ENCODE measurements around the gene TCF4.

TCF4 gene

GRCh38 chr18:55243255-55243654 lies 344.7 kb downstream of the TCF4 start:
- Histone ChIP-seq H3K27me3 (ENCODE audit: insufficient read depth, low read length, poor library complexity, severe bottlenecking) (no peaks in the 10 kb centered on the region), H3K4me2 (ENCODE audit: low read depth, low read length, poor library complexity, severe bottlenecking) (no peak overlapping the region), H3K9ac (ENCODE audit: low read depth, low read length, poor library complexity, severe bottlenecking) (no peak overlapping the region), H3K4me3 (ENCODE audit: low read length, poor library complexity, severe bottlenecking) (no peak overlapping the region), H4K20me1 (ENCODE audit: insufficient read depth, low read length, poor library complexity, severe bottlenecking) (no peaks in the 10 kb centered on the region), H3K9me2 (replicated peaks; ENCODE audit: low read depth, low read length) (no peaks in the 10 kb centered on the region), H3K9me3 (ENCODE audit: insufficient read depth, low read depth, low read length) (no peaks in the 10 kb centered on the region), H3K79me2 (ENCODE audit: insufficient read depth, low read length) (no peaks in the 10 kb centered on the region), H2AFZ (ENCODE audit: low read length) (no peak overlapping the region), H3K4me1 (ENCODE audit: insufficient read depth, low read length, poor library complexity, severe bottlenecking) (peaks cover 16% of the 10 kb centered on the region), H3K36me3 (ENCODE audit: insufficient read depth, low read length) (no peaks in the 10 kb centered on the region), H3F3A (ENCODE audit: low read depth) (no peaks in the 10 kb centered on the region)
- no peak for TF ChIP-seq CTCF (conservative IDR thresholded peaks at IDR 0.05; ENCODE audit: low read length)
- TF ChIP-seq EZH2phosphoT487 (IDR thresholded peaks at IDR 0.05; ENCODE audit: borderline replicate concordance) = no peak

GRCh38 chr18:55240978-55241377 lies 347.0 kb downstream of the TCF4 start:
- no peaks in the 10 kb centered on the region for H3K9me3 ChIP-seq (ENCODE audit: insufficient read depth, low read depth, low read length)
- H3K4me3 ChIP-seq (ENCODE audit: low read length, poor library complexity, severe bottlenecking) = no peak overlapping the region
- H3K79me2 ChIP-seq (ENCODE audit: insufficient read depth, low read length) = no peaks in the 10 kb centered on the region
- H4K20me1 ChIP-seq (ENCODE audit: insufficient read depth, low read length, poor library complexity, severe bottlenecking) = no peaks in the 10 kb centered on the region
- H3K4me1 ChIP-seq (ENCODE audit: insufficient read depth, low read length, poor library complexity, severe bottlenecking) = peaks cover 7% of the 10 kb centered on the region
- peaks cover 6% of the 10 kb centered on the region; the same call in 1 of the 2 replicates for H3F3A ChIP-seq (ENCODE audit: low read depth)
- no peak overlapping the region for H3K4me2 ChIP-seq (ENCODE audit: low read depth, low read length, poor library complexity, severe bottlenecking)
- no peak overlapping the region for H2AFZ ChIP-seq (ENCODE audit: low read length)
- TF ChIP-seq EZH2phosphoT487 (IDR thresholded peaks at IDR 0.05; ENCODE audit: borderline replicate concordance) (no peak), CTCF (conservative IDR thresholded peaks at IDR 0.05; ENCODE audit: low read length) (no peak)
- H3K27me3 ChIP-seq (ENCODE audit: insufficient read depth, low read length, poor library complexity, severe bottlenecking) = no peaks in the 10 kb centered on the region
- H3K9me2 ChIP-seq (replicated peaks; ENCODE audit: low read depth, low read length) = no peaks in the 10 kb centered on the region
- no peak overlapping the region for H3K9ac ChIP-seq (ENCODE audit: low read depth, low read length, poor library complexity, severe bottlenecking)
- no peaks in the 10 kb centered on the region for H3K36me3 ChIP-seq (ENCODE audit: insufficient read depth, low read length)

GRCh38 chr18:55239740-55240139 lies 348.3 kb downstream of the TCF4 start:
- H3F3A ChIP-seq (ENCODE audit: low read depth) = peaks cover 7% of the 10 kb centered on the region; the same call in 1 of the 2 replicates

More at GRCh38 chr18:55239740-55240139, 348.3 kb downstream of the TCF4 start:
- TF ChIP-seq EZH2phosphoT487 (IDR thresholded peaks at IDR 0.05; ENCODE audit: borderline replicate concordance) = no peak
- TF ChIP-seq CTCF (conservative IDR thresholded peaks at IDR 0.05; ENCODE audit: low read length) = no peak
- H2AFZ ChIP-seq (ENCODE audit: low read length) = no peak overlapping the region
- no peaks in the 10 kb centered on the region for H3K79me2 ChIP-seq (ENCODE audit: insufficient read depth, low read length)
- H3K4me2 ChIP-seq (ENCODE audit: low read depth, low read length, poor library complexity, severe bottlenecking) = no peak overlapping the region
- no peaks in the 10 kb centered on the region for H3K9me3 ChIP-seq (ENCODE audit: insufficient read depth, low read depth, low read length)
- no peaks in the 10 kb centered on the region for H3K27me3 ChIP-seq (ENCODE audit: insufficient read depth, low read length, poor library complexity, severe bottlenecking)
- no peaks in the 10 kb centered on the region for H3K36me3 ChIP-seq (ENCODE audit: insufficient read depth, low read length)
- no peaks in the 10 kb centered on the region for H3K9me2 ChIP-seq (replicated peaks; ENCODE audit: low read depth, low read length)
- H4K20me1 ChIP-seq (ENCODE audit: insufficient read depth, low read length, poor library complexity, severe bottlenecking) = no peaks in the 10 kb centered on the region
- peaks cover 16% of the 10 kb centered on the region for H3K4me1 ChIP-seq (ENCODE audit: insufficient read depth, low read length, poor library complexity, severe bottlenecking)
- no peak overlapping the region for H3K9ac ChIP-seq (ENCODE audit: low read depth, low read length, poor library complexity, severe bottlenecking)
- H3K4me3 ChIP-seq (ENCODE audit: low read length, poor library complexity, severe bottlenecking) = no peak overlapping the region

Measured in Loucy (cell line).